GM12878 (cell line): ENCODE data around the gene TIMP3.

ENCODE experiments used
- ASH2L ChIP-seq: fragments of 300-600, 200-600 bp; sonication (generic); IDR thresholded peaks from 2 replicates; pipeline ENCODE4 v1.6.1; 2017; ENCODE audit warnings: low read depth, mild to moderate bottlenecking, borderline replicate concordance
- BMI1 ChIP-seq: fragments of 450-650 bp; IDR thresholded peaks from 2 replicates; pipeline ENCODE4 v1.6.1; 2016; ENCODE audit warnings: mild to moderate bottlenecking, moderate library complexity, borderline replicate concordance
- CBFB ChIP-seq: IDR thresholded peaks from 2 replicates; pipeline ENCODE4 v1.6.1; 2016; ENCODE audit warnings: antibody characterized with exemption, low read depth
- CTCF ChIP-seq, 3 experiments: IDR thresholded peaks in 2 of 3; conservative IDR thresholded peaks in 1 of 3; 2 replicates each; pipeline ENCODE4 v1.5.1; 2011; ENCODE audit warnings: low read depth in 3 of 3, low read length in 3 of 3, mild to moderate bottlenecking in 3 of 3, control low read depth in 2 of 3, moderate library complexity in 2 of 3, inconsistent platforms in 1 of 3, mixed read lengths in 1 of 3; ENCODE audit not compliant: control insufficient read depth in 2 of 3, insufficient read depth in 1 of 3; ENCODE audit errors: extremely low read depth in 1 of 3
- HDAC2 ChIP-seq: fragments of 200-600 bp; sonication (generic); IDR thresholded peaks from 2 replicates; pipeline ENCODE4 v1.6.1; 2017
- JUND ChIP-seq: IDR thresholded peaks from 2 replicates; pipeline ENCODE4 v1.6.1; 2012; ENCODE audit warnings: low read depth, mild to moderate bottlenecking, low read length, improper control_type of control experiment, moderate library complexity
- POLR2A ChIP-seq: IDR thresholded peaks from 2 replicates; pipeline ENCODE4 v1.6.1; 2011; ENCODE audit warnings: low read depth, mild to moderate bottlenecking, low read length
- STAT1 ChIP-seq: fragments of 450-650 bp; conservative IDR thresholded peaks from 2 replicates; pipeline ENCODE4 v1.6.1; 2014; ENCODE audit warnings: antibody characterized with exemption, mild to moderate bottlenecking

GRCh38 chr22:32849501-32849900 is 48.0 kb downstream of the TIMP3 start:
- TF ChIP-seq BMI1 (no peak), JUND (no peak), CBFB (no peak), ASH2L (no peak), HDAC2 (no peak), CTCF (IDR thresholded peaks at IDR 0.05 in 2 of 3, conservative IDR thresholded peaks at IDR 0.05 in 1 of 3; ENCODE audit: control insufficient read depth in 2 of 3, extremely low read depth in 1 of 3, insufficient read depth in 1 of 3, low read depth in 3 of 3, low read length in 3 of 3) (no peak), STAT1 (no peak), POLR2A (no peak)
